K562 (cell line): ENCODE results near the gene PRR29. TPM values are rescaled to one million over a fixed set of nuclear protein-coding genes. Genes with fewer than 3 reads are reported as not detected.

Source experiments
- ARID3B ChIP-seq: fragments of 250-450 bp; sonication (Bioruptor Pico); IDR thresholded peaks from 2 replicates; pipeline ENCODE4 v1.4.0; 2020; ENCODE audit warnings: borderline replicate concordance
- CCNT2 ChIP-seq: IDR thresholded peaks from 2 replicates; pipeline ENCODE4 v1.6.1; 2011; ENCODE audit warnings: borderline replicate concordance, low read depth, mild to moderate bottlenecking, moderate library complexity, mixed read lengths, low read length; ENCODE audit not compliant: insufficient read length; ENCODE audit errors: extremely low read depth
- CXXC5 ChIP-seq: fragments of 250-450 bp; sonication (Bioruptor Pico); IDR thresholded peaks from 2 replicates; pipeline ENCODE4 v1.8.0; 2022; ENCODE audit warnings: inconsistent platforms, mild to moderate bottlenecking, moderate library complexity
- L3MBTL2 ChIP-seq: fragments of 450-650 bp; IDR thresholded peaks from 2 replicates; pipeline ENCODE4 v1.6.1; 2016; ENCODE audit warnings: mild to moderate bottlenecking, moderate library complexity
- OTX1 ChIP-seq: fragments of 450-650 bp; formaldehyde crosslinking; IDR thresholded peaks from 2 replicates; pipeline ENCODE4 v1.4.0; 2022; ENCODE audit warnings: mild to moderate bottlenecking
- RFX1 ChIP-seq: fragments of 450-650 bp; IDR thresholded peaks from 2 replicates; pipeline ENCODE4 v1.6.1; 2016; ENCODE audit warnings: mild to moderate bottlenecking, moderate library complexity
- SAFB ChIP-seq: fragments of 200-400 bp; formaldehyde crosslinking; IDR thresholded peaks from 2 replicates; pipeline ENCODE4 v1.6.1; 2017; ENCODE audit warnings: low read depth, low read length, borderline replicate concordance
- TBL1XR1 ChIP-seq, 2 experiments: IDR thresholded peaks; 2 replicates each; pipeline ENCODE4 v1.6.1; 2012; ENCODE audit warnings: improper control_type of control experiment in 2 of 2, low read length in 2 of 2, mild to moderate bottlenecking in 1 of 2
- ZBTB33 ChIP-seq: sonication (generic); formaldehyde crosslinking; IDR thresholded peaks from 2 replicates; pipeline ENCODE4 v1.8.1; 2023; ENCODE audit warnings: mild to moderate bottlenecking, missing genetic modification reagents
- ZBTB9 ChIP-seq: fragments of 450-650 bp; formaldehyde crosslinking; IDR thresholded peaks from 2 replicates; pipeline ENCODE4 v1.4.0; 2020; ENCODE audit warnings: mild to moderate bottlenecking, moderate library complexity
- ZNF23 ChIP-seq: fragments of 250-450 bp; sonication (Bioruptor Pico); IDR thresholded peaks from 2 replicates; pipeline ENCODE4 v1.4.0; 2020; ENCODE audit warnings: mild to moderate bottlenecking
- ZNF408 ChIP-seq: fragments of 250-450 bp; sonication (Bioruptor Pico); IDR thresholded peaks from 2 replicates; pipeline ENCODE4 v1.4.0; 2020; ENCODE audit warnings: low read depth, mild to moderate bottlenecking, moderate library complexity
- ZNF586 ChIP-seq: fragments of 450-650 bp; formaldehyde crosslinking; conservative IDR thresholded peaks from 2 replicates; pipeline ENCODE4 v1.4.0; 2020; ENCODE audit warnings: mild to moderate bottlenecking, moderate library complexity
- ZNF699 ChIP-seq: fragments of 250-450 bp; sonication (Bioruptor Pico); IDR thresholded peaks from 2 replicates; pipeline ENCODE4 v1.8.0; 2021; ENCODE audit warnings: mild to moderate bottlenecking, moderate library complexity; ENCODE audit not compliant: insufficient replicate concordance
- ZNF740 ChIP-seq, 3 experiments: fragments of 200-800 bp in 1 of 3; sonication (Bioruptor generic) in 1 of 3; sonication (generic) in 1 of 3; formaldehyde crosslinking in 1 of 3; IDR thresholded peaks; 2 replicates each; pipeline versions ENCODE4 v1.6.1 to v1.8.0; 2016 to 2022; ENCODE audit warnings: mild to moderate bottlenecking in 2 of 3, missing compliant biosample characterization in 2 of 3, missing genetic modification characterization in 2 of 3, missing genetic modification reagents in 1 of 3
- polyA plus RNA-seq, 8 experiments: library from polyadenylated mRNA; depleted of rRNA in 4 of 8; stranded (reverse) in 5 of 8; unstranded in 3 of 8; fragments of >200 nt; fragmentation: Nextera tagmentation in 2 of 8; fragmentation: Illumina TruSeq in 1 of 8; extraction: Ambion mirVana in 2 of 8; extraction: Trizol in 1 of 8; gene quantifications; 2 replicates each; pipeline versions ENCODE4 v1.2.1 to v1.2.3, GENCODE V29; 2011 to 2014; ENCODE audit warnings: inconsistent platforms in 1 of 8, missing spikeins in 1 of 8
- total RNA-seq, 7 experiments: library from RNA; depleted of rRNA in 6 of 7; stranded (reverse); fragments of >200 nt in 6 of 7; fragmentation: Illumina TruSeq in 2 of 7; extraction: Trizol in 2 of 7; gene quantifications; 2 replicates each; pipeline versions ENCODE4 v1.2.1 to v1.2.3, GENCODE V29; 2011 to 2021; ENCODE audit warnings: low replicate concordance in 1 of 7

PRR29 gene
- total and polyA plus RNA-seq, 9 of the 15 experiments (the other 6 are each of a cell fraction or from before 2014, with no cell fraction given), result 0.08 to 0.58 (median 0.15) TPM; not detected in 5

GRCh38 chr17:63985387-63986140 is 12.6 kb upstream of the PRR29 start (continued):
- TF ChIP-seq ZBTB9 (CRISPR knock-in tag) (no peak), OTX1 (no peak), ZBTB33 (CRISPR knock-in tag) (no peak), CXXC5 (0 out of 2 replicates have a peak, but pooled peaks have one; percentile 0), L3MBTL2 (0 out of 2 replicates have a peak, but pooled peaks have one; percentile 2), ZNF699 (CRISPR knock-in tag) (no peak), TBL1XR1 (IDR thresholded peaks at IDR 0.05; ENCODE audit: low read length in 2 of 2) (no peak), CCNT2 (no peak), ZNF23 (CRISPR knock-in tag) (no peak), ZNF740 (CRISPR knock-in tag; IDR thresholded peaks at IDR 0.05) (no peak), ZNF740 (tag; IDR thresholded peaks at IDR 0.05) (no peak), ZNF586 (CRISPR knock-in tag) (no peak), ARID3B (no peak), SAFB (no peak), ZNF408 (CRISPR knock-in tag) (no peak), RFX1 (no peak)
